AG09319 (cell line): Measurements from ENCODE around the gene C19orf81.

Experiments used
- DNase-seq: peaks from one replicate; pipeline ENCODE4 v3.0.0-alpha.2; 2010; ENCODE audit warnings: low read depth; ENCODE audit errors: extremely low read depth
- CTCF ChIP-seq: IDR thresholded peaks from 2 replicates; pipeline ENCODE4 v1.5.1; 2011; ENCODE audit warnings: low read depth, mild to moderate bottlenecking, inconsistent platforms, low read length, moderate library complexity

Gene C19orf81

GRCh38 chr19:50695251-50696093, 46.2 kb downstream of the C19orf81 start:
- TF ChIP-seq CTCF, result no peak
- DNase-seq, result no peak

GRCh38 chr19:50696094-50696483, 46.8 kb downstream of the C19orf81 start:
- no peak for DNase-seq
- no peak for TF ChIP-seq CTCF

- no peak for DNase-seq
Measured at GRCh38 chr19:50697414-50698124, 48.3 kb downstream of the C19orf81 start.

GRCh38 chr19:50701367-50701985, 52.2 kb downstream of the C19orf81 start:
- no peak for DNase-seq
- no peak for TF ChIP-seq CTCF

More at GRCh38 chr19:50697414-50698124, 48.3 kb downstream of the C19orf81 start:
- TF ChIP-seq CTCF, result no peak

GRCh38 chr19:50702158-50702870, 53.1 kb downstream of the C19orf81 start:
- TF ChIP-seq CTCF, result no peak

GRCh38 chr19:50702871-50703829, 53.9 kb downstream of the C19orf81 start:
- no peak for DNase-seq
- TF ChIP-seq CTCF, result no peak

More at GRCh38 chr19:50702158-50702870, 53.1 kb downstream of the C19orf81 start:
- DNase-seq, result no peak
